ENCODE measurements around the gene BAD.
"Not testable (repeated sequence)": the region's sequence is repeated elsewhere in the genome, so short reads cannot be mapped to it uniquely, and the experiment has no call there.

The BAD gene

DNA sequence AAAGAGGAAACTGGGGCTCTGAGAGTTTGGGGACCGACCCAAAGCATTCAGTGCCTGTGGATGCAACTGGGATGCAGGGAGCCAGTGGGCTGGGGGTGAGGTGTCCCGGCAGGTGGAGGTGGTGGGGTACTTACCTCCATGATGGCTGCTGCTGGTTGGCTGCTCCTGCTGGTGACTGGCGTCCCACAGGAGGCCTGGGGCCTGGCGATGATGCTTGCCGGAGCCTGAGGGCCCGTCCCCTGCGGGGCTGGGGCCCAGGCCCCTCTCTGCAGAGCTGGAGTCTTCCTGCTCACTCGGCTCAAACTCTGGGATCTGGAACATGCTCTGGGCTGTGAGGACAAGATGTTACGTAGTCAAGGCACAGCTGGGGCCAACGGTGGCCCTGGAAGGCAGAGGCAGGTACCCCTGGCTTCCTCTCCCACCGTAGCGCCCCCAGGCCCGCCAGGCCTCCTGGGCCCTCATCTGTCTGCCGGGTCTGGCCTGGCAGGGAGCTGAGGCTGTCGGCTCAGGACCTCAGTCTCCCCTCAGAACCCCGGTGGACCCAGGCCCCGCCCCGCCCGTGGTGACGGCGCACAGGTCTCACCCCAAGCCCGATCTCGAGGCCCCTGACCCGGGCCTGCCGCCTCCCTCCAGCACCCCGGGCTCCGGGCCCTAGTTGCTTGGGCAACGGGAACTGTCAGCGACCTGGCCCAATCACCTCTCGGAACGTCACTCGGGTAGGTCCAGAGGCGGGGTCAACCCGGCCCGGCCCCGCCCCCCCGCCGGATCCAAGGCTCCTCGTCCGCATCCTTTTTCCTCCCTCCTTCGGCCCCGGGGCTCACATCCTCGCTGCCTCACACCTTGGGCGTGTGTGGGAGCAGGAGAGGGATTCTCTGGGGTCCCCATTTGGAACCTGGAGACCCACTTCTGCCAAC, at the start of gene BAD:
BAD (minus strand) TSS at position 618 of the 914 bp plus-strand sequence; CDS start at position 321, 297 bp downstream.
- DNase-seq = peak; percentile 98

DNA sequence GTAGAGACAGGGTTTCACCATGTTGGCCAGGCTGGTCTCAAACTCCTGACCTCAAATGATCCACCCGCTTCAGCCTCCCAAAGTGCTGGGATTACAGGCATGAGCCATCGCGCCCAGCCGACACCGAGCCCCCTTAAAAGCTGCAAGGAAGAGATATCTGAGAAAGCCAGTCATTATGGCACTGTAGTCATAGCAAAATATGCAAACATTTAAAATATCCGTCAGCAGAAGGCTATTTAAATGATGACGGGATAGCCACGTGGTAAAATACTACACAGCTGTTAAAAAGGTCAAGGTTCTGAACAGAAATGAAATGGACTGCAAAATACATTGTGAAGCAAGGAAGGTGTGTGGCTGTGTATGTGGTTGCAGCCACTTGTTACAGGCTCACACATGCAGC, 49.1 kb upstream of the BAD start:
- DNase-seq = no peak

DNA sequence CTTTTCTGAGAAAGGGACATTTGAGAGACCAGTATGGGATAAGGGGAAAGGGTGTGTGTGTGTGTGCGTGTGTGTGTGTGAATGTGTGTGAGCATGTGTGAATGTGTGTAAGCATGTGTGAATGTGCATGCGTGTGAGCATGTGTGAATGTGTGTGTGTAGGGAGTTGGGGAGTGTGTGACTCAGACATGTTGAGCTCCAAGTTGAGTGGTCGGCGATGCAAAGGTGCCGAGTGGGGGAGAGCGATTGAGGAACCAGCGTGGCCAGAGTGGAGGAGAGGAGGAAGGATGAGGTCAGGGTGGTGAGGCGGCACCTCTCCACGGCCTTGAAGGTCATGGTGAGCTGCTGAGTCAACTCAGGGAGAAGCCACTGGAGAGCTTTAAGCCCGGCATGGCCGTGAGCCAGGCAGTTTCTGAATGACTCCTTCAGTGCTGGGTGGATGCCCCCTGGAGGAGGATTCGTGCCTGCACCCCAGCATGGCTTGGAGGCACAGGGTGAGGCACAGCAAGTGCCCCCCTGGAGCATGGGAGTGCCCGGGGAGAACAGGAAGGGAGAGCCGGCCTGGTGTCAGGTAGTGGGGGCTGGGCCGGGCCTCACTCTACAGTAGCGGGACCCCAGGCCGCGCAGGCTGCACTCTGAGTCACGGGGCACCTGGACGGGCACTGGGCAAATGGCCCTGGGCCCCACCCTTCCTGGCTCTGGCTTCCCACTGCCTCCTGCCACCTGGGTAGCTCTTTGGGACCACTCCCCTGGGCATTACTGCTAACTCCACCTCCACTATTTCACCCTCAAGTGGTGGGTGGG, 47.3 kb upstream of the BAD start:
- DNase-seq = peak; percentile 96

DNA sequence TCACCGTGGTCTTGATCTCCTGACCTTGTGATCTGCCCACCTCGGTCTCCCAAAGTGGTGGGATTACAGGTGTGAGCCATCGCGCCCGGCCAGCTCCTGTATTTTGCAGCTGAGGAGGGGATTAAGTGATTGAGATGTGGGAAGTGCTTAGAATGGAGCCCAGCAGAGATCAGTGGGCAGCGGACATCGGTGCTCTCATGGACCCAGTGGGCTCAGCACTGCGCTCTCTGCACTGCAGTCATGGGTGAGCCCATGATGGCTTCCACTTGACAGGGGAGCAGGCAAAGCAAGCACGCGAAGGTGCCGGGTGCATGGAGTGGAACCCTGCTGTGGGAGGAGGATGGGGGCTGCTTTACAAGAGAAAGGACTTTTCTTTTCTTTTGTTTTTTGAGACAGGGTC, 46.4 kb upstream of the BAD start:
- DNase-seq = no peak

DNA sequence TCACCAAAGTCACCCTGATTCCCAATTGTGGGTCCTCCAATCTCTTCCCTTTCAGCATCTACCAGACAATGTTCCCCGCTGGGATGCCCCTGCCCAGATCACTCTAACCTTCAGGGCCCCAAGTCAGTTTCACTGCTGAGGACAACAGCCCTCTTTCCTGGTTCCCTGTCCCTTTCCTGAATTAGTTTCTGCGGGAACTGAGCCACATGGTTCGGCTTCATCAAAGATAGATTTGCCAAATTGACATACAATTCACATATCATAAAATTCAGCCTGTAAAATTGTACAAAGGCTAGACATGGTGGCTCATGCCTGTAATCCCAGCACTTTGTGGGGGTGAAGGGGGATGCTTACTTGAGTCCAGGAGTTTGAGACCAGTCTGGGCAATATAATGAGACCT, 43.5 kb upstream of the BAD start:
- no peak for DNase-seq

DNA sequence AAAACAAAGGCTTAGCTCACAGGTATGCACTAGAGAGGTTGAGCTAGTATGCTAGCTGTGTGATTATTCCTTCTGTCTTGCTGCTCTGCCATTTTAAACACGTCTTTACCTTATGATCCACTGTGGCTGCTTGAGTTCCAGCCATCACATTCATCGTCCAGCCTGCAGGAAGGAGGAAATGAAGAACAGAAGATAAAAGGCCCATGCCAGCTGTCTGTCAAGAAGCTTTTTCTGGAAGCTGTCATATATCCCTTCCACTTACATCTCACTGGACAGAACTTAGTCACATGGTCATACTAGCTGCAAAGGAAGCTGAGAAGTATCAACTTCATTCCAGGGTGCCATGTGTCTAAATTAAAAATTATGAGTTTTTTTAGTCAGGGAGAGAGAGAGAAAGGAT, 42.9 kb upstream of the BAD start:
- no peak for DNase-seq

DNA sequence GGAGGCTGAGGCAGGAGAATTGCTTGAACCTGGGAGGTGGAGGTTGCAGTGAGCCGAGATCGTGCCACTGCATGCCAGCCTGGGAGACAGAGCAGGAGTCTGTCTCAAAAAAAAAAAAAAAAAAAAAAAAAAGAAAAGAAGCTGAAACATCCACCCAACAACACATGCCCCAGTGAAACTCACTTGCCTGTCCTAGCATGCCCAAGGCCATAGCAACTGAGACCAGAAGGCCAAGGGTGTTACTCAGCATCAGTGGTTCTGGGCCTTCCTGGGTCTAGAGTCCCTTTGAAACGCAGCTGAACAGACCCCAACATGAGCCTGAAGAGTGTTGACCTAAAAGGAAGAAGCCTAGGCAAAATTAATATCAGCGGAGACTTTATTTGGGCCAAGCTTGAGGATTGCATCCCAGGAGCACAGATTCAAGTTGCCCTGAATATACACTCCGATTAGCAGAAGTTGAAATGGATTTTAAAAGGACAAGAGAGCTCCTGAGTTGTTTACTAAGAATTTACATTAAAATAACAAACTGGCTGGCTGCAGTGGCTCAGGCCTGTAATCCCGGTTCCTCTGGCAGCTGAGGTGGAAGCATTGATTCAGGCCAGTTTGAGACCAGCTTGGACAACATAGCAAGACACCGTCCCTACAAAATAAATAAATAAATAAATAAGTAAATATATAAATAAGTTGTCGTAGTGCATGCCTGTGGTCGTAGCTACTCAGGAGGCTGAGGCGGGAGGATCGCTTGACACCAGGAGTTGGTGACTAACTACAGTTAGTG, 40.4 kb upstream of the BAD start:
- DNase-seq = no peak

DNA sequence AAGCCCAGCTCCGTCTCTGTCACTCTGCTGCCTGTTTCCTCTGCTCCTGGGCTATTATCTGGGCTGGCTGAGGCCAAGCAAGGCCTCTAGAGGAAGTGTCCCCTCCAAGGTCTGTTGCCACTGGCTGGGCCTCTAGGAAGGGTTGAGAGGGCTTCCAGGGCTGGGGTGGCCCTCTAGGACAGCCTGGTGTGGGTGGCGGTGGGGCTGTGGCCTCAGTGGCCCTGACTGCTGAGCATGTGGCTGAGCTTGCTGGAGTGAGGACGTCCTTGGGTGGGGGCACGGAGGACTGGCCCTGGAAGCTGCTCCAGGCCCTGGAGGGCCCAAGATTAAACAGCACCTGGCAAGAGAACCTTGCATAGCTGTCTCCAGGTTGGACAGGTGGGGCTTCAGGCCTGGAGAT, 39.5 kb upstream of the BAD start:
- DNase-seq = not testable (repeated sequence)

DNA sequence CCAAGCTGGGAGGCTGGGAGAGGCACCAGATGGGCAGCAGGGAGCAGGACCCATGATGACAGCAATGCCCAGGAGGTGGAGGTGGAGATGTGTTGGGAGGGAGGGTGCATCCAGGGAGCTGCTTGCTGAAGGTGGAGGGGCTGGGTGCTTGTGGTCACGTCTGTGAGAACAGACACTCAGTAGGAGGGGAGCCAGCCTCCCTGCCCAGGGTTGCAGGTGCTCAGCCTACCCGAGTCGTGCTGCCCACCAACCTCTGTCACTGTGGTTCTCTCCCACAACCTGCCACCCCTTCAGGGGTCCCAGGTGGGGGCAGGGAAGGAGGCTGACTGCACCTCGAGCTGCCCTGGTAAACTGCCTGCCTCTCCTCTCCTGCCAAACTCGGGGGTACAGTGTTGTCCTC, 38.9 kb upstream of the BAD start:
- no peak for DNase-seq

DNA sequence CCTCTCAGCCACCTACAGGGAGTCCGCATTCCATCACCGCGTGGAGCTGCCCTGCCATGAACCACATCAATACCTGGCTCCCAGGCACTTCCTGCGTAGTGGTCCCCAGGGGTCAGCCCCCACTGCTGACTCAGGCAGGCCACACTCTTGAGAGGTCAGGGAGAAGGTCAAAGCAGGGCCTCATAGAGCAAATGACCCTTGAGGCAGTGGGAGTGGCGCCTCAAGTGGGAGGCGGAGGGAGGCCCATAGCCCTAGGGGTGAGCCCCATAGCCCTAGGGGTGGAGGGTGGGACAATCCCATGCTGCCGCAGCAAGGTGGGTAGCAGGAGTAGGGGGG, 38.4 kb upstream of the BAD start:
- no peak for DNase-seq

DNA sequence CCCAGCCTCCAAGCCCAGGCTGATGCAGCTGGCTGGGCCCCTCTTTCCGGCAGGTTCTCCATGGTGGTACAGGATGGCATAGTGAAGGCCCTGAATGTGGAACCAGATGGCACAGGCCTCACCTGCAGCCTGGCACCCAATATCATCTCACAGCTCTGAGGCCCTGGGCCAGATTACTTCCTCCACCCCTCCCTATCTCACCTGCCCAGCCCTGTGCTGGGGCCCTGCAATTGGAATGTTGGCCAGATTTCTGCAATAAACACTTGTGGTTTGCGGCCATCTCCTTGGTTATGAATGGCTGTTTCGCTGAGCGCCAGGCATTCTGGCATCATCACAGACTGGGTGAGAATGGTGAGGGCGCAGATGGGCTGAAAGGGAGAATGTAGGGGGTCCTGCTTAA, 37.1 kb upstream of the BAD start:
- DNase-seq = no peak

DNA sequence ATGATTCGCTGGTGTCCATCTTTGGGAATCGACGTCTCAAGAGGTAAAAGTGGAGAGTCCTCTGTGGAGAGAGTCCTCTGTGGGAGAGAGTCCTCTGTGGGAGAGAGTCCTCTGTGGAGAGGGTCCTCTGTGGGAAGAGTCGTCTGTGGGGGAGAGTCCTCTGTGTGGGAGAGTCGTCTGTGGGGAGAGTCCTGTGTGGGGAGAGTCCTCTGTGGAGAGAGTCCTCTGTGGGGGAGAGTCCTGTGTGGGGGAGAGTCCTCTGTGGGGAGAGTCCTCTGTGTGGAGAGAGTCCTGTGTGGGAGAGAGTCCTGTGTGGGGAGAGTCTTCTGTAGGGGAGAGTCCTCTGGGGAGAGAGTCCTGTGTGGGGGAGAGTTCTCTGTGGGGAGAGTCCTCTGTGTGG, 36.6 kb upstream of the BAD start:
- no peak for DNase-seq

DNA sequence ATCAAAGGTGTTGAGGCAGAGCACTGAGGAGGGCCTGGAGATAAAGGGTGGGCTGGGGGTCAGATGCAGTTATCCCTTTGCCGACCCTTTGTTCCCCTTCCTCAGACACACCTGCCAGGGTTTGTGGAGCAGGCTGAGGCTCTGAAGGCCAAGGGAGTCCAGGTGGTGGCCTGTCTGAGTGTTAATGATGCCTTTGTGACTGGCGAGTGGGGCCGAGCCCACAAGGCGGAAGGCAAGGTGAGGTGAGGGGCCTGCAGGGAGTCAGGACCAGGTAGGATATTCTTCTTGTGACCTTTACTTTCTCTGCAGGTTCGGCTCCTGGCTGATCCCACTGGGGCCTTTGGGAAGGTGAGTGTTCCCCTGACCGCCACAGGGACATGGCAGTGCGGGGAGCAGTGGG, 36.1 kb upstream of the BAD start:
- no peak for DNase-seq

DNA sequence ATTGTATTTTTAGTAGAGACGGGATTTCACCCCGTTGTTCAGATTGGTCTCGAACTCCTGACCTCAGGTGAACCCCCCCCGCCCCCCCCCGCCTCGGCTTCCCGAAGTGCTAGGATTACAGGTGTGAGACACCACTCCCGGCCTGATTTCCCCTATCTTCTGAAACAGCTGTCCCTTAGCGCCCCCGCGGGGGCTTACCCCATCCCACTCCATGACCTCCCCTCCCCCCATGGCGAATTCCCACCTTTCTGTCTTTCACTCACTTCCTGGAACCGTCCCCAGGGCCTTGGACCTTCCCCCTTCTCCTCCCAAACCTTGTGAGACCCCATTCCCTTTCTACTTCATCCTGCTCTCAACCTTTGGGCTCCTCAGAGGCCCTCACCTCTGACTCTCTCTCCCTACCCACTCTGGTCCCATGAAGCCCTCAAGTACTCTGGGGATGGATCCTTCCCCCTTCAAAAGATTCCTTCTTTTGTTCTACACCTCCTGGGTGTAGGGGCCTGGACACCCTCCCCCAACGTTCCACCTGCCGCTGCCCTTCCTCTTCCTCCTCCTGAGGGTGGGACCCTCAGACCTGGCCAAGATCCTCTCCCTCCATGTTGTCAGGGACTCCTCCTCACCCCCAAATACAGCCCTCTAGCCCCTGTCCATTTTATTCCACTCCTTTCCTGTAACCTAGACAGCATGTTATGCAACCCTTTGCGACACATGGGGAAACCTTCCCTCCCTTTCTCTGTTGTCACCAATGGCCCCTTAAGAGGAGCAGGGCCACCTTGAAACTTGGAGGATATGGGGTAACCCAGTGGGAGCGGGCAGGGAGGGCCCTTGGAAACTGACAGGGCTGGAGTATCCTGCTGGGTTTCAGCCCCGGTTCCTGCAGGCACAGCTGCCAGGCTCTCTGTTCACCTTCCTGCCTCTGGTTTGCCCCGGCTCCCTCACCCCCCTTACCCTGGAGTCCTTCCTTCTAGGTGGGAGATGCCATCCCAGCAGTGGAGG, 34.6 kb upstream of the BAD start:
- no peak for DNase-seq

DNA sequence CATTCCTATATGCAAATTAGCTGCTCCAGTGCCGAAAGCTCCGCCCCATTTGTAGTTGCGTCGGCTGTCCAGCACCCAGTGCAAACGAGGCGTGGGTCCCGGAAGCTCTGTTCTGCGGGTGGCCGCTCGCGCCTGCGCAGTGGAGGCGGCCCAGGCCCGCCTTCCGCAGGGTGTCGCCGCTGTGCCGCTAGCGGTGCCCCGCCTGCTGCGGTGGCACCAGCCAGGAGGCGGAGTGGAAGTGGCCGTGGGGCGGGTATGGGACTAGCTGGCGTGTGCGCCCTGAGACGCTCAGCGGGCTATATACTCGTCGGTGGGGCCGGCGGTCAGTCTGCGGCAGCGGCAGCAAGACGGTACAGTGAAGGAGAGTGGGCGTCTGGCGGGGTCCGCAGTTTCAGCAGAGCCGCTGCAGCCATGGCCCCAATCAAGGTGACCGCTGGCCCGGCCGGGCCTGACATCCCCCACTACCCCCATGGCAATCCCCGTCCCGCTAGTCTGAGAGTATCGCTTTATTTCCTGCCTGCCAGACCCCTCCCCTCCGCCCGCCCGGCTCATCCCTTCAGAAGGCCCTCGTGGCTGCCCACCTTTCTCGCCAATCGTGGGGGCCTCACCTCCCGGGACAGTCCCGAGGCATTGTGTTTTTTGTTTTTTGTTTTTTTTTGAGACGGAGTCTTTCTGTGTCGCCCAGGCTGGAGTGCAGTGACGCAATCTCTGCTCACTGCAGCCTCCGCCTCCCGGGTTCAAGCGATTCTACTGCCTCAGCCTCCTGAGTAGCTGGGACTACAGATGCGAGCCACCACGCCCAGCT, 33.7 kb upstream of the BAD start, which contains the start of gene PRDX5:
PRDX5 (plus strand) TSS at position 161 of the 805 bp plus-strand sequence; CDS start at position 256, 95 bp downstream.
- peak; percentile 99 for DNase-seq

DNA sequence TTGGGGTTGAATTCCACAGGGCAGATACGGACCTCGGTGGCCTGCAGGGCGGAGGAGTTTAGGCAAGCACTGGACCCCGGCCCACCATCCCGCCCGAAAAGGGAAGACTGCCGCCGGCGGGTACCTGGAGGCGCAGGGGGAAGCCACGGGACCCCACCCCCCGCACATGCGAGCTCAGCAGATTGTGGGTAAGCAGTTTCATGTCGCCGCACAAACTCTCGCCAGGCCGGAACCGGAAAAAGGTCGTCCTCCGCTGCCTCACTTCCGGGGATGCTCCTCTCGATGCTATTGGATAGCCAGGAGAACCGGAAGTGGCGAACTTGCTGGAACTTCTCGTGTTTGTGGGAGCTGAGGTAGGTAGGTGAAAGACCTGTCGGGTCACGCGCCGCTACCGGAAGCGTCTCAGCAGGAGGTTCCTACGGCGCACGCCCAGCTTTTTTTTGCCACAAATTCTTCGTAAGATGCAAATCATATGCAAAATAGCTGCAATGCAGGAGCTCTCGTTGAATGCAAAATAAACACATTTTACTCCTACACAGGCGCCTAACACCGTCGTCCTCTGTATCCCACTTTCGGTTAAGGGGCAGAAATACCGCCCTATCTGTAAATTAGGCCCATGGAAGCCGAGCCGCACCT, 33.0 kb upstream of the BAD start, which contains the start of gene TRMT112:
TRMT112 (minus strand) TSS at position 235 of the 636 bp plus-strand sequence; CDS start at position 202, 33 bp downstream.
- DNase-seq = peak; percentile 100

DNA sequence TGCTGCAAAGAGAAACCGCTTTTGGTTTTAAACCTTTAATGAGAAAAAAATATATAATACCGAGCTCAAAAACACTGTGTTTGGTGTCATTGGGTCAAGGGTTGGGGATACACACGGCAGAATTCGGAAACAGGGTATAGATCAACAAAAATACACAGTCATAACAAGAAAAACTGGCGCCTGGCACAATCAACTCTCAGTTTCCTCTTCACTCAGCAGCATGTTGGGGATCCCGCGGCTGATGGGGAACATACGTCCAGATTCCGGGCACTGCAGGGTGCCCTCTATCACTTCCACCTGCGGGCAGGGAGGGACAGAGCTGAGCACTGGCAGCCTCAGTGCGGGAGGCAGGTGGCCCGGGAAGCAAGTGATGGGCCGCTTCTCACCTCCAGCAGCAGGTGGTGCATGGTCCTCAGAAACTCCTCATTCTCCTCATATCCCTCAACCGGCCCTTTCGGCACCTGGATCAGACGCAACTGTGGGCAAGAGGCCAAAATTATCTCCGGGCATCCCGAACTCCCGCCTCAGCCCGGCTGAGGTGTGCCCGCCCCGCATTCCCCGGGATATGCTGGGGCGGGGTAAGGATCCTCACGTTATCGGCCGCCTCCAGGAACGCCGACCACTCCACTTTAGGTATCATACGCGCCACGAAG, 32.3 kb upstream of the BAD start:
- DNase-seq = peak; percentile 51

DNA sequence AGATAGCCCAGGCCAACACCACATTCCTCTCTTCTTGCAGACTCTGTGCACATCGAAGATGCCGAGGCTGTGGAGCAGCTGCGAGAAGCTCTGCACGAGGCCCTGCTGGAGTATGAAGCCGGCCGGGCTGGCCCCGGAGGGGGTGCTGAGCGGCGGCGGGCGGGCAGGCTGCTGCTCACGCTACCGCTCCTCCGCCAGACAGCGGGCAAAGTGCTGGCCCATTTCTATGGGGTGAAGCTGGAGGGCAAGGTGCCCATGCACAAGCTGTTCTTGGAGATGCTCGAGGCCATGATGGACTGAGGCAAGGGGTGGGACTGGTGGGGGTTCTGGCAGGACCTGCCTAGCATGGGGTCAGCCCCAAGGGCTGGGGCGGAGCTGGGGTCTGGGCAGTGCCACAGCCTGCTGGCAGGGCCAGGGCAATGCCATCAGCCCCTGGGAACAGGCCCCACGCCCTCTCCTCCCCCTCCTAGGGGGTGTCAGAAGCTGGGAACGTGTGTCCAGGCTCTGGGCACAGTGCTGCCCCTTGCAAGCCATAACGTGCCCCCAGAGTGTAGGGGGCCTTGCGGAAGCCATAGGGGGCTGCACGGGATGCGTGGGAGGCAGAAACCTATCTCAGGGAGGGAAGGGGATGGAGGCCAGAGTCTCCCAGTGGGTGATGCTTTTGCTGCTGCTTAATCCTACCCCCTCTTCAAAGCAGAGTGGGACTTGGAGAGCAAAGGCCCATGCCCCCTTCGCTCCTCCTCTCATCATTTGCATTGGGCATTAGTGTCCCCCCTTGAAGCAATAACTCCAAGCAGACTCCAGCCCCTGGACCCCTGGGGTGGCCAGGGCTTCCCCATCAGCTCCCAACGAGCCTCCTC, 31.4 kb upstream of the BAD start:
- DNase-seq = not testable (repeated sequence)
